ENCODE measurements around the gene PLCB4. TPM values are rescaled to one million over a fixed set of nuclear protein-coding genes. Genes with fewer than 3 reads are reported as not detected.
A peak's percentile ranks its signal among the peaks of the same experiment; 100 is the strongest.

Gene PLCB4
- total and polyA plus RNA-seq, 4 donors = 1.5 to 26.2 (median 10.8) TPM

GRCh38 chr20:9399322-9399721 lies 330.4 kb downstream of the PLCB4 start:
- ATAC-seq (ENCODE audit: low FRiP score) (no peak), DNase-seq (no peak)
- H3K9me3 ChIP-seq (ENCODE audit: control insufficient read depth, low read length) = peaks cover 1% of the 10 kb centered on the region
- H3K4me3 ChIP-seq (ENCODE audit: low read length in 2 of 2) = no peak overlapping the region
- peaks cover 0 to 3% of the 10 kb centered on the region in 2 donors for H3K4me1 ChIP-seq (ENCODE audit: control insufficient read depth in 1 of 2, insufficient read depth in 2 of 2, low read length in 2 of 2)
- peaks cover 3 to 6% of the 10 kb centered on the region in 2 donors for H3K36me3 ChIP-seq (ENCODE audit: control insufficient read depth in 1 of 2, insufficient read depth in 2 of 2, low read length in 1 of 2)
- 71 to 81% methylated on average over 1 of the region's 1 CpG for WGBS, 2 donors
- H3K27me3 ChIP-seq (ENCODE audit: control insufficient read depth in 1 of 2, insufficient read depth in 2 of 2, low read length in 1 of 2) = peaks cover 0 to 1% of the 10 kb centered on the region in 2 donors
- intact Hi-C loops (cut with DNase I) = loop anchor here in 1 of 2 donors (10.0 kb wide), 1 partner anchor 545 kb away; no protein-coding TSS in a partner anchor
- H3K27ac ChIP-seq (ENCODE audit: low read depth in 1 of 2, low read length in 2 of 2) = no peak overlapping the region

- no peak overlapping the region for H3K27ac ChIP-seq (ENCODE audit: low read depth in 1 of 2, low read length in 2 of 2)
- no peak overlapping the region for H3K4me3 ChIP-seq (ENCODE audit: low read length in 2 of 2)
- peaks cover 0 to 3% of the 10 kb centered on the region in 2 donors for H3K4me1 ChIP-seq (ENCODE audit: control insufficient read depth in 1 of 2, insufficient read depth in 2 of 2, low read length in 2 of 2)
- ATAC-seq (ENCODE audit: low FRiP score) (no peak), DNase-seq (no peak)
- intact Hi-C loops (cut with DNase I) = no loop called here
- H3K36me3 ChIP-seq (ENCODE audit: control insufficient read depth in 1 of 2, insufficient read depth in 2 of 2, low read length in 1 of 2) = peaks cover 3 to 6% of the 10 kb centered on the region in 2 donors
- peaks cover 1% of the 10 kb centered on the region for H3K9me3 ChIP-seq (ENCODE audit: control insufficient read depth, low read length)
- H3K27me3 ChIP-seq (ENCODE audit: control insufficient read depth in 1 of 2, insufficient read depth in 2 of 2, low read length in 1 of 2) = peaks cover 0 to 1% of the 10 kb centered on the region in 2 donors
- WGBS, 2 donors = 27 to 35% methylated on average over 4 of the region's 4 CpGs
These were observed 331.5 kb downstream of the PLCB4 start for GRCh38 chr20:9400171-9401025.

- Histone ChIP-seq H3K4me3 (ENCODE audit: low read length in 2 of 2) (no peak overlapping the region), H3K4me1 (ENCODE audit: control insufficient read depth in 1 of 2, insufficient read depth in 2 of 2, low read length in 2 of 2) (peaks cover 0 to 3% of the 10 kb centered on the region in 2 donors), H3K27me3 (ENCODE audit: control insufficient read depth in 1 of 2, insufficient read depth in 2 of 2, low read length in 1 of 2) (peaks cover 0 to 1% of the 10 kb centered on the region in 2 donors), H3K36me3 (ENCODE audit: control insufficient read depth in 1 of 2, insufficient read depth in 2 of 2, low read length in 1 of 2) (peaks cover 3 to 6% of the 10 kb centered on the region in 2 donors), H3K9me3 (ENCODE audit: control insufficient read depth, low read length) (peaks cover 1% of the 10 kb centered on the region), H3K27ac (ENCODE audit: low read depth in 1 of 2, low read length in 2 of 2) (no peak overlapping the region)
- ATAC-seq (ENCODE audit: low FRiP score) (no peak), DNase-seq (no peak)
- WGBS, 2 donors = 84 to 85% methylated on average over 3 of the region's 3 CpGs
- intact Hi-C loops (cut with DNase I) = no loop called here
These were observed 332.5 kb downstream of the PLCB4 start for GRCh38 chr20:9401371-9401770.

- intact Hi-C loops (cut with DNase I) = no loop called here
- no peak for DNase-seq
- Histone ChIP-seq H3K27ac (ENCODE audit: low read depth in 1 of 2, low read length in 2 of 2) (no peak overlapping the region), H3K4me3 (ENCODE audit: low read length in 2 of 2) (no peak overlapping the region), H3K4me1 (ENCODE audit: control insufficient read depth in 1 of 2, insufficient read depth in 2 of 2, low read length in 2 of 2) (peaks cover 0 to 3% of the 10 kb centered on the region in 2 donors), H3K9me3 (ENCODE audit: control insufficient read depth, low read length) (peaks cover 1% of the 10 kb centered on the region), H3K36me3 (ENCODE audit: control insufficient read depth in 1 of 2, insufficient read depth in 2 of 2, low read length in 1 of 2) (peaks cover 3 to 6% of the 10 kb centered on the region in 2 donors), H3K27me3 (ENCODE audit: control insufficient read depth in 1 of 2, insufficient read depth in 2 of 2, low read length in 1 of 2) (peaks cover 0 to 1% of the 10 kb centered on the region in 2 donors)
- 87 to 88% methylated on average over 6 of the region's 6 CpGs for WGBS, 2 donors
- no peak for ATAC-seq (ENCODE audit: low FRiP score)
These were observed 333.3 kb downstream of the PLCB4 start for GRCh38 chr20:9402141-9402540.

- DNase-seq (no peak), ATAC-seq (ENCODE audit: low FRiP score) (no peak)
- WGBS, 2 donors = 96 to 98% methylated on average over 3 of the region's 3 CpGs
- Histone ChIP-seq H3K4me1 (ENCODE audit: control insufficient read depth in 1 of 2, insufficient read depth in 2 of 2, low read length in 2 of 2) (peaks cover 0 to 3% of the 10 kb centered on the region in 2 donors), H3K9me3 (ENCODE audit: control insufficient read depth, low read length) (peaks cover 1% of the 10 kb centered on the region), H3K27ac (ENCODE audit: low read depth in 1 of 2, low read length in 2 of 2) (no peak overlapping the region), H3K36me3 (ENCODE audit: control insufficient read depth in 1 of 2, insufficient read depth in 2 of 2, low read length in 1 of 2) (peaks cover 3 to 6% of the 10 kb centered on the region in 2 donors), H3K4me3 (ENCODE audit: low read length in 2 of 2) (no peak overlapping the region), H3K27me3 (ENCODE audit: control insufficient read depth in 1 of 2, insufficient read depth in 2 of 2, low read length in 1 of 2) (peaks cover 0 to 1% of the 10 kb centered on the region in 2 donors)
- intact Hi-C loops (cut with DNase I) = no loop called here
These were observed 333.7 kb downstream of the PLCB4 start for GRCh38 chr20:9402546-9402945.

GRCh38 chr20:9403448-9403847 lies 334.6 kb downstream of the PLCB4 start:
- intact Hi-C loops (cut with DNase I) = no loop called here
- H3K36me3 ChIP-seq (ENCODE audit: control insufficient read depth in 1 of 2, insufficient read depth in 2 of 2, low read length in 1 of 2) = peaks cover 3 to 6% of the 10 kb centered on the region in 2 donors

GRCh38 chr20:9407805-9408421 lies 339.0 kb downstream of the PLCB4 start:
- no peaks in the 10 kb centered on the region for H3K9me3 ChIP-seq (ENCODE audit: control insufficient read depth, low read length)
- H3K36me3 ChIP-seq (ENCODE audit: control insufficient read depth in 1 of 2, insufficient read depth in 2 of 2, low read length in 1 of 2) = peaks cover 0 to 3% of the 10 kb centered on the region in 2 donors
- 42 to 43% methylated on average over 8 of the region's 8 CpGs for WGBS, 2 donors
- H3K4me3 ChIP-seq (ENCODE audit: low read length in 2 of 2) = no peak overlapping the region
- intact Hi-C loops (cut with DNase I) = loop anchor here (1.0 to 5.0 kb wide), 3 partner anchors 202 to 504 kb away; no protein-coding TSS in a partner anchor
- H3K4me1 ChIP-seq (ENCODE audit: control insufficient read depth in 1 of 2, insufficient read depth in 2 of 2, low read length in 2 of 2) = no peaks in the 10 kb centered on the region
- H3K27ac ChIP-seq (ENCODE audit: low read depth in 1 of 2, low read length in 2 of 2) = no peak overlapping the region
- ATAC-seq (ENCODE audit: low FRiP score) (peak; percentile 77), DNase-seq (peak in 1 of 2 donors; percentile 47)
- H3K27me3 ChIP-seq (ENCODE audit: control insufficient read depth in 1 of 2, insufficient read depth in 2 of 2, low read length in 1 of 2) = no peaks in the 10 kb centered on the region

More at GRCh38 chr20:9403448-9403847, 334.6 kb downstream of the PLCB4 start:
- Histone ChIP-seq H3K9me3 (ENCODE audit: control insufficient read depth, low read length) (peaks cover 1% of the 10 kb centered on the region), H3K4me1 (ENCODE audit: control insufficient read depth in 1 of 2, insufficient read depth in 2 of 2, low read length in 2 of 2) (peaks cover 0 to 3% of the 10 kb centered on the region in 2 donors), H3K27ac (ENCODE audit: low read depth in 1 of 2, low read length in 2 of 2) (no peak overlapping the region), H3K4me3 (ENCODE audit: low read length in 2 of 2) (no peak overlapping the region), H3K27me3 (ENCODE audit: control insufficient read depth in 1 of 2, insufficient read depth in 2 of 2, low read length in 1 of 2) (peaks cover 0 to 1% of the 10 kb centered on the region in 2 donors)
- DNase-seq = no peak
- ATAC-seq (ENCODE audit: low FRiP score) = no peak

GRCh38 chr20:9408422-9409300 lies 339.8 kb downstream of the PLCB4 start:
- intact Hi-C loops (cut with DNase I) = loop anchor here (1.0 to 5.0 kb wide), 3 partner anchors 202 to 504 kb away; no protein-coding TSS in a partner anchor
- ATAC-seq (ENCODE audit: low FRiP score) = no peak
- Histone ChIP-seq H3K27ac (ENCODE audit: low read depth in 1 of 2, low read length in 2 of 2) (no peak overlapping the region), H3K27me3 (ENCODE audit: control insufficient read depth in 1 of 2, insufficient read depth in 2 of 2, low read length in 1 of 2) (no peaks in the 10 kb centered on the region), H3K36me3 (ENCODE audit: control insufficient read depth in 1 of 2, insufficient read depth in 2 of 2, low read length in 1 of 2) (no peaks in the 10 kb centered on the region), H3K4me3 (ENCODE audit: low read length in 2 of 2) (no peak overlapping the region), H3K9me3 (ENCODE audit: control insufficient read depth, low read length) (no peaks in the 10 kb centered on the region), H3K4me1 (ENCODE audit: control insufficient read depth in 1 of 2, insufficient read depth in 2 of 2, low read length in 2 of 2) (no peaks in the 10 kb centered on the region)
- WGBS, 2 donors = 38 to 42% methylated on average over 10 of the region's 10 CpGs
- DNase-seq = no peak

Measured in aorta (tissue), 5 donors.